ENCODE results near the gene CD82. TPM values are rescaled to one million over a fixed set of nuclear protein-coding genes. Genes with fewer than 3 reads are reported as not detected.

Gene CD82
- total and polyA plus RNA-seq, 2 of the 8 experiments (the other 6 are each of a cell fraction or from before 2014, with no cell fraction given): 7.9 to 10.3 TPM

GRCh38 chr11:44634401-44635281 lies 69.2 kb downstream of the CD82 start:
- H3K56ac ChIP-seq (replicated peaks; ENCODE audit: insufficient read length, low read depth, low read length): no peak overlapping the region
- FAIRE-seq: no peak
- H4K5ac ChIP-seq (ENCODE audit: insufficient read length, low read depth, low read length): no peak overlapping the region
- H3K14ac ChIP-seq (ENCODE audit: insufficient read length): no peak overlapping the region
- peak overlapping the region; percentile 83; the same call in 1 of the 2 replicates for H2BK15ac ChIP-seq (ENCODE audit: low read length)
- H2BK12ac ChIP-seq (ENCODE audit: low read depth, low read length): peak overlapping the region; percentile 45; the same call in 1 of the 2 replicates
- no peak overlapping the region for H3K23ac ChIP-seq (ENCODE audit: insufficient read length)
- 83% methylated on average over 18 of the region's 24 CpGs; no CpG with 5 or more reads in 1 of the 2 experiments for WGBS, 2 experiments (ENCODE audit: extremely low coverage in 1 of 2, insufficient coverage in 1 of 2, insufficient read length in 1 of 2, insufficient replicate concordance in 2 of 2, low coverage in 1 of 2, low lambda C conversion rate in 2 of 2, missing lambda C conversion rate in 1 of 2)
- CTCF ChIA-PET (ENCODE audit: partially characterized antibody): interaction anchor here (0.5 to 4.6 kb wide), 18 partner anchors 12 to 653 kb away, joined by 3 to 33 read pairs (median 4); no protein-coding TSS in a partner anchor
- H3K27ac ChIP-seq (ENCODE audit: low read depth, low read length): no peak overlapping the region
- no peak overlapping the region for H3K18ac ChIP-seq (ENCODE audit: extremely low read depth, low read length)
- peaks cover 0 to 2% (median 0%) of the 10 kb centered on the region in 4 experiments; a peak in 1 of 7 replicates for H3K27me3 ChIP-seq (replicated peaks in 1 of 4; ENCODE audit: control insufficient read depth in 3 of 4, extremely low read depth in 1 of 4, insufficient read depth in 3 of 4, low read length in 3 of 4)
- H2BK5ac ChIP-seq (ENCODE audit: low read depth, low read length): peak overlapping the region; percentile 28; the same call in 1 of the 2 replicates
- no peaks in the 10 kb centered on the region for H3K23me2 ChIP-seq (ENCODE audit: low read depth, low read length)
- no peak overlapping the region for H3K9ac ChIP-seq (replicated peaks in 1 of 4; ENCODE audit: extremely low read depth in 1 of 4, low read depth in 3 of 4, low read length in 3 of 4)
- H3K4ac ChIP-seq (replicated peaks; ENCODE audit: insufficient read length, low read depth, low read length): peak overlapping the region; percentile 75
- H2AK5ac ChIP-seq (ENCODE audit: low read depth, low read length): no peak overlapping the region; the same call in 1 of the 2 replicates
- H3K4me3 ChIP-seq (ENCODE audit: extremely low read depth in 1 of 4, insufficient read depth in 2 of 4, low read depth in 3 of 4, low read length in 4 of 4): no peak overlapping the region
- no peaks in the 10 kb centered on the region for H3K36me3 ChIP-seq (ENCODE audit: control insufficient read depth in 2 of 4, insufficient read depth in 4 of 4, low read length in 3 of 4)
- H4K8ac ChIP-seq (ENCODE audit: extremely low read depth, insufficient read depth, low read length): no peak overlapping the region
- H3K9me3 ChIP-seq (ENCODE audit: insufficient read depth in 2 of 2, low read depth in 1 of 2, low read length in 1 of 2): peaks cover 0 to 4% of the 10 kb centered on the region in 2 experiments; a peak in 1 of 4 replicates
- H4K20me1 ChIP-seq (replicated peaks in 1 of 2; ENCODE audit: control insufficient read depth in 1 of 2, insufficient read depth in 2 of 2, low read length in 2 of 2): no peaks in the 10 kb centered on the region
- no peak overlapping the region for H2BK120ac ChIP-seq (replicated peaks; ENCODE audit: low read depth, low read length)
- H3K79me2 ChIP-seq (ENCODE audit: control insufficient read depth in 1 of 2, insufficient read depth in 2 of 2, low read length in 2 of 2): no peaks in the 10 kb centered on the region
- H4K91ac ChIP-seq (replicated peaks; ENCODE audit: insufficient read length, low read length): no peak overlapping the region
- POLR2A ChIA-PET (ENCODE audit: partially characterized antibody): interaction anchor here (0.9 kb wide), 1 partner anchor 91 kb away, joined by 3 read pairs; no protein-coding TSS in a partner anchor
- H3K4me1 ChIP-seq (replicated peaks in 1 of 4; ENCODE audit: control insufficient read depth in 3 of 4, insufficient read depth in 4 of 4, low read length in 3 of 4): peaks cover 0 to 13% (median 6%) of the 10 kb centered on the region in 4 experiments; a peak in 6 of 7 replicates
- DNase-seq (ENCODE audit: low read depth in 1 of 2, low spot score in 2 of 2): peak in 1 of 2 experiments; percentile 63
- no peak overlapping the region for H2AFZ ChIP-seq (ENCODE audit: low read length)
- H3K4me2 ChIP-seq (ENCODE audit: insufficient read depth in 1 of 2, low read depth in 2 of 2, low read length in 2 of 2): no peak overlapping the region
- peak overlapping the region; percentile 75; the same call in 1 of the 2 replicates for H2BK20ac ChIP-seq (ENCODE audit: low read length)
- H3K79me1 ChIP-seq (ENCODE audit: low read depth, low read length): no peaks in the 10 kb centered on the region
- TF ChIP-seq JUN (IDR thresholded peaks at IDR 0.05; ENCODE audit: low read depth, low read length) (peak; percentile 81), BACH1 (IDR thresholded peaks at IDR 0.05; ENCODE audit: low read length) (no peak), CEBPB (IDR thresholded peaks at IDR 0.05; ENCODE audit: low read depth, low read length) (no peak), KDM5A (IDR thresholded peaks at IDR 0.05; ENCODE audit: low read length) (no peak), TAF7 (optimal IDR thresholded peaks at IDR 0.05; ENCODE audit: borderline replicate concordance, low read depth, low read length) (no peak), SIN3A (conservative IDR thresholded peaks at IDR 0.05 in 1 of 2, IDR thresholded peaks at IDR 0.05 in 1 of 2; ENCODE audit: low read depth in 1 of 2, low read length in 2 of 2) (no peak), ASH2L (IDR thresholded peaks at IDR 0.05; ENCODE audit: low read length) (no peak), EZH2 (IDR thresholded peaks at IDR 0.05; ENCODE audit: low read depth, low read length, severe bottlenecking) (no peak), ZNF274 (IDR thresholded peaks at IDR 0.05; ENCODE audit: borderline replicate concordance, extremely low read depth, low read length) (no peak), JUND (IDR thresholded peaks at IDR 0.05; ENCODE audit: low read length) (peak; percentile 89), SIRT6 (IDR thresholded peaks at IDR 0.05; ENCODE audit: low read length) (no peak)
